Thoracic aorta (tissue), 2 donors: ENCODE results near the gene SERPINI2. TPM values are rescaled to one million over a fixed set of nuclear protein-coding genes. Genes with fewer than 3 reads are reported as not detected.
"Not testable (repeated sequence)": the region's sequence is repeated elsewhere in the genome, so short reads cannot be mapped to it uniquely, and the experiment has no call there.

Experiments
- ATAC-seq: fragments of 150-250 bp; one replicate; pipeline ENCODE4 v1.8.0; 2017; ENCODE audit warnings: low read depth; ENCODE audit not compliant: insufficient number of reproducible peaks, low FRiP score
- DNase-seq: peaks from one replicate; pipeline ENCODE4 v3.0.0-alpha.2; 2020; ENCODE audit warnings: low spot score
- H3K27ac ChIP-seq, 2 donors: fragments of 200-600 bp; sonication (generic); 1 replicate in 1 of 2; 2 replicates in 1 of 2; pipeline ENCODE4 v1.5.1; 2016; ENCODE audit warnings: mild to moderate bottlenecking in 2 of 2, moderate library complexity in 2 of 2
- H3K27me3 ChIP-seq: fragments of 200-600 bp; sonication (generic); replicated peaks from 2 replicates; pipeline ENCODE4 v1.6.0; 2016; ENCODE audit warnings: mild to moderate bottlenecking; ENCODE audit not compliant: insufficient read depth
- H3K36me3 ChIP-seq: fragments of 200-600 bp; sonication (generic); one replicate; pipeline ENCODE4 v1.5.1; 2016
- H3K4me1 ChIP-seq, 2 donors: fragments of 200-600 bp; sonication (generic); 1 replicate in 1 of 2; 2 replicates in 1 of 2; pipeline versions ENCODE4 v1.5.1 to v1.6.0; 2016; ENCODE audit warnings: low read depth in 2 of 2, mild to moderate bottlenecking in 1 of 2; ENCODE audit not compliant: control insufficient read depth in 1 of 2
- H3K4me3 ChIP-seq: fragments of 200-600 bp; sonication (generic); 2 replicates; pipeline ENCODE4 v1.5.1; 2016; ENCODE audit warnings: mild to moderate bottlenecking
- H3K9me3 ChIP-seq: fragments of 200-600 bp; sonication (generic); 2 replicates; pipeline ENCODE4 v1.5.1; 2016
- total RNA-seq, 2 donors: library from RNA; depleted of rRNA; stranded (reverse); fragments of >200 nt; gene quantifications; one replicate each; pipeline versions ENCODE4 v1.1.0 to v1.2.3, GENCODE V29; 2016
- TF ChIP-seq, protein P1 (sequence below): fragments of 200-600 bp; sonication (generic); IDR thresholded peaks from one replicate; pipeline ENCODE4 v1.5.1; 2019; ENCODE audit warnings: antibody characterized with exemption

The SERPINI2 gene
- total RNA-seq, 2 donors from 2014 or later: not detected

DNA sequence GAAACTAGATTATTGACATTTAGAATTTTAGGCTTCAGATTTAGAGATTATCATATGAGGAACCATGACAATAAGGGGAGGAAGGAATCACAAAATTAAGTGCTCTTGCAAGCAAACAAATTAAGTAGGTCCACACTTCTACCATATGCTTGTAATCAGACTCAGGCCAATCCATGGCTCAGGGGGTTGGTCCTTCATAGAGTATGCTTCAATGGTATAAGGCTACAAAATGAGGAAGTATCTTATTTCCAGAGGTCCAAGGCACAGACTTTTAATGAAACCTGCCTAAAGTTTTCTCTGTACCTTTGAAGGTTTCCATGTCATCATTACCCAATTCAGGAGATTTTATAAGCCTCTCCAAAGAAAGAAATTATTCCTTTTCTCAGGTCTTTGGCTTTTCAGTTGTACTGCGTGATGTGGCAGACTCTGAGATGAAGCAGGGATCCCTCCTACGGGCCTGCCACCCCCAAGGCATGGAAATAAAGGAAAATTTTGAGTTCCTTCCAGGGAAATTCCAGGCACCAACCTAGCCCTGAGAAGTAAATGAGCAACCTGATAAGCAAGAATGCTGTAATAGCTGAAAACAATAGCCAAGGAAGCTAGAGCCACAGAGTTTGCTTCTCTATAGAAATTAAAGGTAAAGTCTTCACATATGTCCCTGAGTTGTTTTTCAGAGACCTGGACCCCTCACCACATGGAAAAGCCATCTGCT lies 36.3 kb downstream of the SERPINI2 start:
- no peaks in the 10 kb centered on the region for H3K4me1 ChIP-seq
- no peak overlapping the region for H3K4me3 ChIP-seq
- H3K27me3 ChIP-seq: no peaks in the 10 kb centered on the region
- ATAC-seq (no peak), DNase-seq (no peak)
- TF ChIP-seq, protein P1, sequence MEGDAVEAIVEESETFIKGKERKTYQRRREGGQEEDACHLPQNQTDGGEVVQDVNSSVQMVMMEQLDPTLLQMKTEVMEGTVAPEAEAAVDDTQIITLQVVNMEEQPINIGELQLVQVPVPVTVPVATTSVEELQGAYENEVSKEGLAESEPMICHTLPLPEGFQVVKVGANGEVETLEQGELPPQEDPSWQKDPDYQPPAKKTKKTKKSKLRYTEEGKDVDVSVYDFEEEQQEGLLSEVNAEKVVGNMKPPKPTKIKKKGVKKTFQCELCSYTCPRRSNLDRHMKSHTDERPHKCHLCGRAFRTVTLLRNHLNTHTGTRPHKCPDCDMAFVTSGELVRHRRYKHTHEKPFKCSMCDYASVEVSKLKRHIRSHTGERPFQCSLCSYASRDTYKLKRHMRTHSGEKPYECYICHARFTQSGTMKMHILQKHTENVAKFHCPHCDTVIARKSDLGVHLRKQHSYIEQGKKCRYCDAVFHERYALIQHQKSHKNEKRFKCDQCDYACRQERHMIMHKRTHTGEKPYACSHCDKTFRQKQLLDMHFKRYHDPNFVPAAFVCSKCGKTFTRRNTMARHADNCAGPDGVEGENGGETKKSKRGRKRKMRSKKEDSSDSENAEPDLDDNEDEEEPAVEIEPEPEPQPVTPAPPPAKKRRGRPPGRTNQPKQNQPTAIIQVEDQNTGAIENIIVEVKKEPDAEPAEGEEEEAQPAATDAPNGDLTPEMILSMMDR: no peak
- no peak overlapping the region for H3K27ac ChIP-seq
- no peaks in the 10 kb centered on the region for H3K9me3 ChIP-seq
- H3K36me3 ChIP-seq: no peaks in the 10 kb centered on the region

DNA sequence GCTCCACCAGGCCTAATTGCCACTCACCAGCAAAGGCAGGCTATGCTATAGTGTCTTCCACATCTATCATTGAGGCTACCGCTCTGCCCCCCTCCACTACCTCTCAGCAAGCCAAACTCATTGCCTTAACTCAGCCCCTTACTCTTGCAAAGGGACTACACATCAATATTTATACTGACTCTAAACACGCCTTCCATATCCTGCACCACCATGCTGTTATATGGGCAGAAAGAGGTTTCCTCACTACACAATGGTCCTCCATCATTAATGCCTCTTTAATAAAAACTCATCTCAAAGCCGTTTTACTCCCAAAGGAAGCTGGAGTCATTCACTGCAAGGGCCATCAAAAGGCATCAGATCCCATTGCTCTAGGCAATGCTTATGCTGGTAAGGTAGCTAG lies 46.9 kb downstream of the SERPINI2 start:
- H3K9me3 ChIP-seq, H3K27ac ChIP-seq, ATAC-seq, H3K36me3 ChIP-seq, H3K4me3 ChIP-seq, H3K4me1 ChIP-seq, DNase-seq, H3K27me3 ChIP-seq: not testable (repeated sequence)

DNA sequence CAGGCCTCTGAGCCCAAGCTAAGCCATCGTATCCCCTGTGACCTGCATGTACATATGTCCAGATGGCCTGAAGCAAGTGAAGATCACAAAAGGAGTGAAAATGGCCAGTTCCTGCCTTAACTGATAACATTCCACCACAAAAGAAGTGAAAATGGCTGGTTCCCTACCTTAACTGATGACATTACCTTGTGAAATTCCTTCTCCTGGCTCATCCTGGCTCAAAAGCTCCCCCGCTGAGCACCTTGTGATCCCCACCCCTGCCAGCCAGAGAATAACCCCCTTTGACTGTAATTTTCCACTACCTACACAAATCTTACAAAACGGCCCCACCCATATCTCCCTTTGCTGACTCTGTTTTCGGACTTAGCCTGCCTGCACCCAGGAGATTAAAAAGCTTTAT lies 51.4 kb downstream of the SERPINI2 start:
- not testable (repeated sequence) for DNase-seq, H3K9me3 ChIP-seq, ATAC-seq, H3K4me1 ChIP-seq, H3K27me3 ChIP-seq, H3K27ac ChIP-seq, H3K4me3 ChIP-seq, H3K36me3 ChIP-seq

DNA sequence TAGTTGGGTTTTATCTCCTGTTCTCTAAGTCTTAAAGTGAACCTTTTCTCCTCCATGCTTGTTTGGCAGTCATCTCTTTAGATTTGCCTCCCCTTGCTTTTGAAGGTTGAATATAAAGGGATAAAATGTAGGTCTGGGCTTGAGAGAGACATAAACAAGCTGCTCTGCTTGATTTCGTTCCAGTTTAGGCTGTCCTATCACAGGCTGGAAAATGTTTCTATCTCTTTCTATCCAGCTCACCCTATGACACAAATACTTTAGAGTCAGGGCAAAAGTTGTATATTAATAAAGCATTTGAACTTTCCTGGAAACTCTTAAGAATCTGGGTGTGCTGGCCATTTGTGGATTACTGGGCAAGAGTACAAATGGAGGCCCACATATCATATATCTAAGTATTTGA lies 64.2 kb downstream of the SERPINI2 start:
- Histone ChIP-seq H3K4me3 (no peak overlapping the region), H3K9me3 (no peaks in the 10 kb centered on the region), H3K27me3 (no peaks in the 10 kb centered on the region), H3K36me3 (no peaks in the 10 kb centered on the region), H3K4me1 (no peaks in the 10 kb centered on the region), H3K27ac (no peak overlapping the region)
- ATAC-seq (no peak), DNase-seq (no peak)
- TF ChIP-seq, protein P1: no peak

DNA sequence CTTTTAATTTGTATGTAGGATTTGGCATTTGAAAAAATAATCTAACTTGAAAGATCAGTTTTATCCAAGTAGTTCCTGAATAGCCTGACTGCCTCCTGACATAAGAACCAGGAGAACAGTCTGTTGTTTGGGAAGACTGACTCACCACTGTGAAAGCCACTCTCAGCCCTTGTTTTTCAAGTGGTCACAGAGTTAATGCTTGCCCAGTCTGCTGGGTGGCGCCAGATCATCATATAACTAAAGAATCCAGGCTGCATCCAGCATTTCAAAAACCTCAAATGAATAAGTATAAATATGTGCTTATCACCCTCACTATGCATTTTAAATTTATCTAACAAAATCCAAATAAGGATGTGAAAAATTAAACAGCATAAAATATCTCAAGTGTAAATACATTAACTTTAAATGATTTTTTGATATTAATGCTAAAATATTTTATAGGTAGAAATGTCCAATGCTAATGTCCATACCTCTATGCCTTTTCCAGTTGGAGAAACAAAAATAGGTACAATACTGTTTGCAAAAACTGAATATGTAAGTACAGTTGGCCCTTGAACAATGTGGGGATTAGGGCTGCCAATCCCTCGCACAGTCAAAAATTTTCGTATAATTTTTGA lies 66.9 kb downstream of the SERPINI2 start:
- no peak overlapping the region for H3K27ac ChIP-seq
- H3K4me1 ChIP-seq: no peaks in the 10 kb centered on the region
- H3K27me3 ChIP-seq: no peaks in the 10 kb centered on the region
- H3K9me3 ChIP-seq: no peaks in the 10 kb centered on the region
- TF ChIP-seq, protein P1: no peak
- ATAC-seq (no peak), DNase-seq (no peak)
- no peaks in the 10 kb centered on the region for H3K36me3 ChIP-seq
- no peak overlapping the region for H3K4me3 ChIP-seq

DNA sequence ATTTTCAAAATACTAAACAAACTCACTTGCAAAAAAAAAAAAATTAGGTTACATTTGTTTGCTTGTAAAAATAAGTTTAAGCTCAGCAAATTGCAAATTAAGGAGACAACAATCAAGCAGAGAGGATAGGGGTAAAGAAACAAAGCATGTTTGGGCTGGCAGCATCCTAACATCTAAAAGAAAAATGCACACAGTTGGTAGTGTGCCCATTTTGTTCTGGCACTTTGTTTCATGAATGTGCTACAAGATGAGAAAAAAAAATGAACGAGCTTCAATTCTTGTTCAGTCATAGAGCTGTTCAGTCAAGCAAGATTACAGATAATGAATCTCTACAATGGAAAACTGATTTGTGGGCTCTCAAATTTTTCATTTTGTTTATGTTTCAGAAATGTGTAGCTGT lies 76.0 kb downstream of the SERPINI2 start:
- no peak overlapping the region for H3K4me3 ChIP-seq
- no peaks in the 10 kb centered on the region for H3K27me3 ChIP-seq
- H3K4me1 ChIP-seq: no peaks in the 10 kb centered on the region
- H3K27ac ChIP-seq: no peak overlapping the region
- no peaks in the 10 kb centered on the region for H3K9me3 ChIP-seq
- no peak for DNase-seq
- no peak for ATAC-seq
- TF ChIP-seq, protein P1: no peak
- no peaks in the 10 kb centered on the region for H3K36me3 ChIP-seq
